Endothelial cell of umbilical vein (primary cell): ENCODE measurements around the gene EVX1. TPM values are rescaled to one million over a fixed set of nuclear protein-coding genes. Genes with fewer than 3 reads are reported as not detected.

Experiments used
- BruUV-seq: library from RNA; stranded (reverse); fragments of 400-500 nt; replicated peaks from 2 replicates; lab custom pipeline; 2021; lab: Mats Ljungman, UMichigan
- CTCF ChIA-PET: fragments of 300-600, 350-600 bp; sonication (Branson Sonifier 250); formaldehyde crosslinking; loops from one replicate; lab custom pipeline; 2021; ENCODE audit warnings: antibody characterized with exemption, inconsistent platforms; lab: Charles Lee
- POLR2A ChIA-PET: fragments of 300-600, 350-600 bp; sonication (Branson Sonifier 250); formaldehyde crosslinking; loops from one replicate; lab custom pipeline; 2021; ENCODE audit warnings: antibody characterized with exemption, inconsistent platforms; lab: Charles Lee
- DNase-seq: peaks from one replicate; pipeline ENCODE4 v3.0.0-alpha.2; 2011; ENCODE audit warnings: low read depth, low spot score
- FAIRE-seq: peaks from 2 replicates; lab custom pipeline; 2011; peaks lifted over from hg19 to GRCh38; lab: Jason Lieb, UNC
- H2AFZ ChIP-seq: 2 replicates; pipeline ENCODE4 v1.6.0; 2012; ENCODE audit warnings: low read depth, low read length, control low read depth, inconsistent platforms
- H3K27ac ChIP-seq: 2 replicates; pipeline ENCODE4 v1.5.1; 2011; ENCODE audit warnings: low read depth, mild to moderate bottlenecking, control low read depth, low read length, moderate library complexity; ENCODE audit not compliant: insufficient read depth
- H3K27me3 ChIP-seq, 2 experiments: 2 replicates each; pipeline versions ENCODE4 v1.6.0 to v1.6.1; 2011; ENCODE audit warnings: low read length in 2 of 2, mixed read lengths in 1 of 2; ENCODE audit not compliant: control insufficient read depth in 2 of 2, insufficient read depth in 2 of 2
- H3K36me3 ChIP-seq, 2 experiments: 2 replicates in 1 of 2; 3 replicates in 1 of 2; pipeline ENCODE4 v1.5.1; 2011; ENCODE audit warnings: low read length in 2 of 2, mild to moderate bottlenecking in 1 of 2, moderate library complexity in 1 of 2; ENCODE audit not compliant: control insufficient read depth in 2 of 2, insufficient read depth in 2 of 2; ENCODE audit errors: extremely low read depth in 1 of 2
- H3K4me1 ChIP-seq: 3 replicates; pipeline ENCODE4 v1.5.1; 2011; ENCODE audit warnings: mild to moderate bottlenecking, low read length; ENCODE audit not compliant: control insufficient read depth, insufficient read depth; ENCODE audit errors: extremely low read depth
- H3K4me2 ChIP-seq: 2 replicates; pipeline ENCODE4 v1.6.1; 2011; ENCODE audit warnings: low read length, control low read depth, mixed read lengths; ENCODE audit not compliant: insufficient read depth
- H3K4me3 ChIP-seq, 3 experiments: fragments of 200-600 bp in 1 of 3; sonication (generic), shearing (Covaris generic) in 1 of 3; replicated peaks in 1 of 3; 2 replicates each; pipeline ENCODE4 v1.5.1; 2011 to 2016; ENCODE audit warnings: control low read depth in 3 of 3, low read length in 3 of 3, mild to moderate bottlenecking in 2 of 3, inconsistent platforms in 1 of 3, low read depth in 1 of 3, moderate library complexity in 1 of 3; ENCODE audit not compliant: insufficient read depth in 1 of 3
- H3K79me2 ChIP-seq: 2 replicates; pipeline ENCODE4 v1.6.0; 2012; ENCODE audit warnings: low read length, inconsistent platforms; ENCODE audit not compliant: control insufficient read depth, insufficient read depth
- H3K9ac ChIP-seq: replicated peaks from 2 replicates; pipeline ENCODE3; 2011; ENCODE audit warnings: low read length, control low read depth; ENCODE audit not compliant: insufficient read depth; ENCODE audit errors: extremely low read depth
- H3K9me1 ChIP-seq: replicated peaks from 3 replicates; pipeline ENCODE4 v1.6.0; 2011; ENCODE audit warnings: mild to moderate bottlenecking, low read length; ENCODE audit not compliant: control insufficient read depth, insufficient read depth; ENCODE audit errors: extremely low read depth
- H3K9me3 ChIP-seq: replicated peaks from 2 replicates; pipeline ENCODE4 v1.5.1; 2012; ENCODE audit warnings: low read length, inconsistent platforms; ENCODE audit not compliant: control insufficient read depth, insufficient read depth
- H4K20me1 ChIP-seq: replicated peaks from 2 replicates; pipeline ENCODE3; 2011; ENCODE audit warnings: mild to moderate bottlenecking, low read length; ENCODE audit not compliant: control insufficient read depth, insufficient read depth; ENCODE audit errors: extremely low read depth
- CTCF ChIP-seq, 2 donors: IDR thresholded peaks; 1 replicate in 1 of 2; 2 replicates in 1 of 2; pipeline ENCODE4 v1.5.1; 2011; ENCODE audit warnings: low read length in 2 of 2, mild to moderate bottlenecking in 2 of 2, moderate library complexity in 2 of 2, control low read depth in 1 of 2, inconsistent platforms in 1 of 2, low read depth in 1 of 2; ENCODE audit not compliant: insufficient read depth in 1 of 2; ENCODE audit errors: extremely low read depth in 1 of 2
- EZH2 ChIP-seq: IDR thresholded peaks from 2 replicates; pipeline ENCODE4 v1.6.1; 2012; ENCODE audit warnings: borderline replicate concordance, low read depth, mild to moderate bottlenecking, moderate library complexity, low read length, inconsistent platforms; ENCODE audit not compliant: severe bottlenecking
- FOS ChIP-seq: IDR thresholded peaks from 2 replicates; pipeline ENCODE4 v1.6.1; 2011; ENCODE audit warnings: mild to moderate bottlenecking, low read length, moderate library complexity, borderline replicate concordance; ENCODE audit not compliant: insufficient read depth
- GATA2 ChIP-seq: IDR thresholded peaks from 2 replicates; pipeline ENCODE4 v1.7.0; 2011; ENCODE audit warnings: low read depth, mild to moderate bottlenecking, moderate library complexity, mixed read lengths, low read length; ENCODE audit not compliant: insufficient read length, insufficient read depth
- JUN ChIP-seq: IDR thresholded peaks from 2 replicates; pipeline ENCODE4 v1.6.1; 2011; ENCODE audit warnings: borderline replicate concordance, low read depth; ENCODE audit not compliant: insufficient read length, insufficient read depth
- MAX ChIP-seq: IDR thresholded peaks from 2 replicates; pipeline ENCODE4 v1.6.1; 2011; ENCODE audit not compliant: insufficient read depth, insufficient read length
- MYC ChIP-seq: IDR thresholded peaks from one replicate; pipeline ENCODE4 v1.6.1; 2011; ENCODE audit warnings: mild to moderate bottlenecking, low read depth, low read length
- POLR2A ChIP-seq: IDR thresholded peaks from 2 replicates; pipeline ENCODE4 v1.6.1; 2012; ENCODE audit warnings: low read depth, mild to moderate bottlenecking, control low read depth, low read length
- POLR2AphosphoS5 ChIP-seq: IDR thresholded peaks from 2 replicates; pipeline ENCODE4 v1.6.1; 2012; ENCODE audit warnings: low read depth, mild to moderate bottlenecking, control low read depth, low read length, moderate library complexity; ENCODE audit not compliant: insufficient read depth
- dilution Hi-C: fragments of 300-500 bp; cut with MboI; formaldehyde crosslinking; loops from one replicate; pipeline ENCODE4 v1.15.0; 2019; ENCODE audit warnings: low sequenced_read_pairs; ENCODE audit not compliant: extremely low pct_ligation_motif_present
- intact Hi-C: fragments of 100-400 bp; cut with micrococcal nuclease; formaldehyde crosslinking; loops from one replicate; pipeline ENCODE4 v1.10.0; 2022
- polyA plus RNA-seq, 4 experiments: library from polyadenylated mRNA; depleted of rRNA in 3 of 4; stranded (reverse) in 3 of 4; unstranded in 1 of 4; fragments of >200 nt; gene quantifications; 2 replicates each; pipeline versions ENCODE4 v1.2.1 to v1.2.3, GENCODE V29; 2011 to 2012; ENCODE audit warnings: missing spikeins in 1 of 4
- total RNA-seq: library from RNA; stranded (reverse); gene quantifications from 2 replicates; pipeline ENCODE4 v1.2.3, GENCODE V29; 2021

The EVX1 gene
- total and polyA plus RNA-seq, 2 donors (not counting 3 experiments of a cell fraction or from before 2014, with no cell fraction given) = not detected

- CTCF ChIA-PET = no interaction called here
- FAIRE-seq = no peak
Observed at GRCh38 chr7:27269455-27269854, 26.9 kb downstream of the EVX1 start.

More at GRCh38 chr7:27269455-27269854, 26.9 kb downstream of the EVX1 start:
- H3K27me3 ChIP-seq = peaks cover 0 to 2% of the 10 kb centered on the region in 2 experiments
- no peak overlapping the region for H3K9ac ChIP-seq
- no peak for DNase-seq
- H4K20me1 ChIP-seq = no peaks in the 10 kb centered on the region
- dilution Hi-C loops (no loop called here), intact Hi-C loops (no loop called here)
- BruUV-seq = no TSS peak
- no peaks in the 10 kb centered on the region for H3K9me1 ChIP-seq
- H2AFZ ChIP-seq = no peak overlapping the region
- no peaks in the 10 kb centered on the region for H3K4me1 ChIP-seq
- no peaks in the 10 kb centered on the region for H3K9me3 ChIP-seq
- H3K27ac ChIP-seq = no peak overlapping the region
- no peaks in the 10 kb centered on the region for H3K79me2 ChIP-seq
- H3K36me3 ChIP-seq = no peaks in the 10 kb centered on the region
- no peak for TF ChIP-seq CTCF (IDR thresholded peaks at IDR 0.05; ENCODE audit: extremely low read depth in 1 of 2, insufficient read depth in 1 of 2, low read depth in 1 of 2, low read length in 2 of 2)
- TF ChIP-seq JUN = no peak
- TF ChIP-seq POLR2A = no peak
- TF ChIP-seq POLR2AphosphoS5 = no peak
- TF ChIP-seq MYC = no peak
- no peak for TF ChIP-seq MAX
- no peak for TF ChIP-seq GATA2
- no peak for TF ChIP-seq EZH2
- no peak for TF ChIP-seq FOS
- H3K4me2 ChIP-seq = no peak overlapping the region
- POLR2A ChIA-PET = no interaction called here
- no peak overlapping the region for H3K4me3 ChIP-seq
